Measurements from ENCODE around the gene AS3MT.

DNA sequence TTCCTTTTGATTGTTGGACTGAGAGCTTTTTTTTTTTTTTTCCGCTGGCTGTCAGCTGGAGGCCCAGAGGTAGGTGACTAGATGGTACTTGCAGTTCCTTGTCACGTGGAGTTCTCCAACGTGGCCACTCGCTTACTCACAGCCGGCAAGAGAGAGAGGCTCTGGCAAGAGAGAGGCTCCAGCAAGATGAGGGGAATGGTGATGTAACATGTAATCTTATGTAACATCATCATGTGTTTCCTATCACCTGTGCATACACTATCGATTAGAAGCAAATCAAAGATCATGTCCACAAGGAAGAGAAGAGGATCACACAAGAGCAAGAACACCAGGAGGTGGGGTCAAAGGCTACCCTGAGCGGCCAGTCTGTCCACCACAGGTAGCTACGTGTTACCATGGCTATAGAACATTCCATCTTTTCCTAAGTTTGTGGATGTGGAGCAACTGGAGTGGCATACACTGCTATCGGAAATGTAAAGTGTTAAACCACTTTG is 19.2 kb upstream of the AS3MT start:
- TF ChIP-seq FOXJ3 (CRISPR knock-in tag; IDR thresholded peaks at IDR 0.05; ENCODE audit: borderline replicate concordance) = no peak
- TF ChIP-seq, protein P1, sequence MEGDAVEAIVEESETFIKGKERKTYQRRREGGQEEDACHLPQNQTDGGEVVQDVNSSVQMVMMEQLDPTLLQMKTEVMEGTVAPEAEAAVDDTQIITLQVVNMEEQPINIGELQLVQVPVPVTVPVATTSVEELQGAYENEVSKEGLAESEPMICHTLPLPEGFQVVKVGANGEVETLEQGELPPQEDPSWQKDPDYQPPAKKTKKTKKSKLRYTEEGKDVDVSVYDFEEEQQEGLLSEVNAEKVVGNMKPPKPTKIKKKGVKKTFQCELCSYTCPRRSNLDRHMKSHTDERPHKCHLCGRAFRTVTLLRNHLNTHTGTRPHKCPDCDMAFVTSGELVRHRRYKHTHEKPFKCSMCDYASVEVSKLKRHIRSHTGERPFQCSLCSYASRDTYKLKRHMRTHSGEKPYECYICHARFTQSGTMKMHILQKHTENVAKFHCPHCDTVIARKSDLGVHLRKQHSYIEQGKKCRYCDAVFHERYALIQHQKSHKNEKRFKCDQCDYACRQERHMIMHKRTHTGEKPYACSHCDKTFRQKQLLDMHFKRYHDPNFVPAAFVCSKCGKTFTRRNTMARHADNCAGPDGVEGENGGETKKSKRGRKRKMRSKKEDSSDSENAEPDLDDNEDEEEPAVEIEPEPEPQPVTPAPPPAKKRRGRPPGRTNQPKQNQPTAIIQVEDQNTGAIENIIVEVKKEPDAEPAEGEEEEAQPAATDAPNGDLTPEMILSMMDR (IDR thresholded peaks at IDR 0.05) = no peak
- TF ChIP-seq, protein P2, sequence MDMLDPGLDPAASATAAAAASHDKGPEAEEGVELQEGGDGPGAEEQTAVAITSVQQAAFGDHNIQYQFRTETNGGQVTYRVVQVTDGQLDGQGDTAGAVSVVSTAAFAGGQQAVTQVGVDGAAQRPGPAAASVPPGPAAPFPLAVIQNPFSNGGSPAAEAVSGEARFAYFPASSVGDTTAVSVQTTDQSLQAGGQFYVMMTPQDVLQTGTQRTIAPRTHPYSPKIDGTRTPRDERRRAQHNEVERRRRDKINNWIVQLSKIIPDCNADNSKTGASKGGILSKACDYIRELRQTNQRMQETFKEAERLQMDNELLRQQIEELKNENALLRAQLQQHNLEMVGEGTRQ (CRISPR knock-in tag; IDR thresholded peaks at IDR 0.05) = no peak

Data from WTC11 (cell line).